ENCODE results near the gene FRYL.
"Not testable (repeated sequence)": the region's sequence is repeated elsewhere in the genome, so short reads cannot be mapped to it uniquely, and the experiment has no call there.

Gene FRYL

DNA sequence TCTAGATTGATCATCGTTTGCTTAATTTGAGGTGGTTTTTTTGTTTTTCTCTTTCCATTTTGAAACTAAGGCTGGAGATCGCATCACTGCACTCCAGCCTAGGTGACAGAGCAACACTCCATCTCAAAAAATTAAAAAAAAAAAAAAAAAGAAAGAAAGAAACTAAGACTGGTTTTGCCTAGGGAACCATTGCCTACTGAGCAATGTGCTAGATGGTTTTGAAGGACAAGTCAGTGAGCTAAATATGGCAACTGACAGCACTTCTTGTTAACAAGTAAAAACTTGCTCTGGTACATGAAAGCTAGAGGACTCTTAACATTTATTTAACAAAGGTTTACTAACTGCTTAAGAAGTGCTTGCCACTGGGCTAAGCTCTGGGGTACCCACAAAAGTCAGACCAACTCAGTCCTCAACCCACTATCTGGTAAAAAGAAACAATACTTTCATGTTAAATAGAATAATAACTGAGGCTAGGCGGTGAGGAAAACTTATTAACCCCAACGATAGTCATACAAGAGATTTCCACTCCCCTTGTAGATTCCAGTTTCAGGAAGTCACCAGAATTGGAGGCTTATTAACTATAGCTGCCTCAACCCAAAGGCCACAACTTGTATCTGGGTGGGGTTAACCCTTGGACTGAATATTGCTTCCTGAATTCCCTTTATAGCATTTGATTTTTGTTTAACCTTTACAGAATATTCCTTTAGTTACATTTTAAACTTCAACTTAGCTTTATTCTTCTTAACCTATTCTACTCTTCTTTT lies 111.6 kb downstream of the FRYL start:
- peak; percentile 76 for FAIRE-seq
- DNase-seq (ENCODE audit: insufficient read length, low spot score) = no peak

DNA sequence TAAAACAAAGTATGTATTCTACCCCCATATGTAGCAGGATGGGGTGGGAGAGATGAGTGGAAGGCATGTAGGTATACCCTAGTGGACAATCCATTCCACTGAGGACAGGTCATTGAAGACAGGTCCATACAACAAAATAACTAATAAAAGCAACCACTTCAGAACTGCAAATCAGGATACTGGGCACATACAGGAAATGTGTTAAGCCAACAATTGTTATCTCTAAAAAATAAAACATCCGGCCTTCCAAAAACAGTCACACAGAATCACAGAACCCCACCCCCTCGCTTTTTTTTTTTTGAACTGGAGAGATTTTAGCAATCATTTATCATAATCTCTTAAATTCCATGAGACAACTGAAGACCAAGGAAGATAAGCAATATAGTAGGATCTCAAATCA lies 112.9 kb downstream of the FRYL start:
- no peak for DNase-seq (ENCODE audit: insufficient read length, low spot score)
- no peak for FAIRE-seq

DNA sequence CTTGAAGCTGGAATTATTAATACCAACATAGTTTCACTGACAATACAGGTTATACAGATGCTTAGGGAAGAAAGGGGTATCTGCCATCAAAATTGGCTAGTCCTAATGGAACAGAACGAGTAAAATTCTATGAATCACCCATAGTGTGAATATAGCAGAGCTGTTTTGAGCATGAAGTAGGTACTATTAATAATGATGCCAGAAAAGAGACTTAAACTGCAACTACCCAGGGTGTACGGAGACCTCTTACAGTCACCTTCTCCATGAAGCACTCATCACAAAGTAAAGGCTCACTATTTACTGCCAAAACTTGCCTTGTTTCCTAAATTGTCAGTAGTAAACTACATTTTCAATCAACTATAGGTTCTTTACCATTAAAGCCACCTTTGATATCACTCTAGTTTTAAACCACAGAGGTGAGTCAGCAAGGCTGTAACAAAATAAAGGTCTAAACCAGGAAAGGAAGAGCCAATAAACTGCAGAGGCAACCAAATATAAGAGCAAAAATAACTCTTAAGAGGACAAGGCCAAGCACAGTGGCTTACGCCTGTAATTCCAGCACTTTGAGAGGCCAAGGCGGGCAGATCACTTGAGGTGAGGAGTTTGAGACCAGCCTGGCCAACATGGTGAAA lies 114.4 kb downstream of the FRYL start:
- FAIRE-seq = no peak
- no peak for DNase-seq (ENCODE audit: insufficient read length, low spot score)

DNA sequence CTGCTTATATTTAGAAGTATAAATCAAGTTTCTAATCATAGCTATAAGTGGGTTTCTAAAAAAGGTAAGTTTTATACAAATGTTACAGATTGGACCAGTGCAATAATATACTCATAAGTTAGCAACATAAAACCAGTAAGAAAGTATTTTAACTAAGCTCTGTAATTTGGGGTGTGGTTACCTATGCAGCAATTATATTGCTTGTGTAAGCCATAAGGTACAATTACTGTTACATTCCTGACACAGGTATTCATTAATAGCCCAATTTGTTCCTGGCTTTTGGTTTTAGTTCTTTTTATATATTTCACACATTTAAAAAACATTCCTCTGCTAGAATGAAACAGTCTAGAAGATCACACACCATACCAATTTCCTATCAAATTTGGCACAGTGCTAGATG lies 115.1 kb downstream of the FRYL start:
- DNase-seq (ENCODE audit: insufficient read length, low spot score) (no peak), FAIRE-seq (no peak)

DNA sequence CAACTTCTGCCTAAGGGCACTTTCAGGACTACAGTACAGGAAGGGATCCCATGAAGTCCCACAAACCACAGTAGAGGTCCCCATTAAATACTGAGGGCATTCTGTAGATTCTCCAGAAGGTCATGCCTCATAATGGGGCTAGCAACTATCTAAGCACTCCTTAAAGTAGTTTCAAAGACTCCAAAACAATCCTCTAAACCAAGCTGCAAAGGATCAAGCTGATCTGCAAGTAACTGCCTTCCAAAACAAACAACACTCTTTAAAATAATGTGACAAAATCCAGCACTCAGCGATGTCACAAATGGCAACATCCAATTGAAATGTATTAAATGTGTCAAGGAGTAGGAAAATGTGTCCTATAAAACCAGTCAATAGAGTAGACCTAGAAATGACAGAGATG lies 118.7 kb downstream of the FRYL start:
- DNase-seq (ENCODE audit: insufficient read length, low spot score) = no peak
- no peak for FAIRE-seq

DNA sequence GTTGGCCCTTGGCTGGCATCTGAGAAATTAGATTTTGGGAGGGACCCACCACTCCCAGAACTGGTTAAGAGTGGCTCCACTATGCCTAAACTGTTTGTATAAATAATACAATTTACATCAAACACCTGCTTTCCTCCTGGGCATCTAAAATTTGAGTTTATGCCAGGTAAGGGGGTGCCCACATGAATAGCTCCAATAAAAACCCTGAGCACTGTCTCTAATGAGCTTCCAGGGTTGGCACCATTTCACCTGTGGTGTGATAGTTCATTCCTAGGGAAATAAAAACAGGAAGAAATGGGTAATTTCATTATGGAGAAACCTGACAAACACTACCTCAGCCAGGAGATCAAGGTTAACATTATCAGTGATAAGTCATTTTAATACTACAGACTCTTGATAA lies 119.7 kb downstream of the FRYL start:
- DNase-seq (ENCODE audit: insufficient read length, low spot score) (no peak), FAIRE-seq (no peak)

DNA sequence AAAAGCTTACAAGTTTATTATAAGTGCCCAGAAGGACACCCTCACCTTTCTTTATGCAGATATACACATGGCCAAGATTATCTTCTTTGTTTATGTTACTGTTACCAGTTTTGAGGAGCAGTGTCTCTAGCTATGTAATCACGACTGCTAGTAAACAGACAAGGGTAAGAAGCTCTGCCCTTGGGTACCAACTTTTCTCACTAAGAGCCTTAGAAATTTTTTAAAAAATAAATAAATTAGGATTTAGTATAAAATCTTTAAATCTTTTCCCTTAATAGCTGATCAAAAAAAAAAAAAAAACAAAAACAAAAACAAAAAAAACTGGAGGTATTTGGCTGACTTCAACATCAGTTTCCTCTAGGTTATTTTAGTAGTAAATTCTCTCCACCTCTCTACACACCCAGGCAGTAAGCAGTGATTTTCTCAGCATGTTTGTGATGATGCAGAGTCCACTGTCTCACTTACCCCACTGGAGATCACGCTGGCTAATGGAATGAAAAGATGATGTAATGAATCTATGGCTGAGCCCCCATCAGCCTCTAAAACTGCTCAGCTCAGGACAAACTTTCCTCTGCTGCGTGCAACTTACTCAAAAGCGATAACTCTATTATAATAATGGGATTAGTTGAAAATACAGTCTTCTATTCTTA lies 125.9 kb downstream of the FRYL start:
- DNase-seq (ENCODE audit: insufficient read length, low spot score) (no peak), FAIRE-seq (no peak)

DNA sequence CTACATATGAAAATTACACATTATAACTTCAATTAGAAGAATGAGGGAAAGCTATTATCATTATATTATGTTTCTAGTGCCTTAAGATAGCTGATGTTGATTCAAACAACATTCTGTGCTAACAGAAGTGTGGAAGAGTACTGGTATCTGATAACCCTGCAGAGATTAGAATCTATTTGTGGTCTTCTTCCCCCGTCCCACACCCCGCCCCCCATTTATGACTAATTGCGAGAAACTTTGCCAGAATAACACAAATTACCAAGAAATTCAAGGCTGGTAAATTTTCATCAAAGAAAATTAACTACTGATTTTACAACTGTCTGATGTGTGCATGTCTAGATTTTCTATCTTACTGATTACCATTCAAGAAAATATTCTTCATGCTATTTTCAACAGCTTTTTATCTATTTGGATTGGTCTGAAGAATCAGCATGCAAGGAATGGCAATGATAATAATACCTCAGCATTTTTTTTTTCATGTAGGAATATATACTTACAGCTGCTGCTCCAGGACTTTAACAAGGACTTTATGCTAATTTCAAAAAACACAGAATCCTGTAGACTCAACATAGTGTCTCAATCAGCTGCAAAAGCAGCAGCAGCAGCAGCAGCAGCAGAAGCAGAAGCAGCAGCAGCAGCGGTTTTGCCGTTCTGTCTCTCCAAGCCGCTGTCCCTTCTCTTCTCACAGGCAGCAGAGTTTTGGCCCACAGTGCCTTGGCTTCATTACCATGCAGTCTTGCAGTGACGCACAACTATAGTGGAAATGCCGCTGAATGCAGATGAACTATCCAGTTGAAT lies 126.7 kb downstream of the FRYL start:
- DNase-seq (ENCODE audit: insufficient read length, low spot score) = no peak
- no peak for FAIRE-seq

DNA sequence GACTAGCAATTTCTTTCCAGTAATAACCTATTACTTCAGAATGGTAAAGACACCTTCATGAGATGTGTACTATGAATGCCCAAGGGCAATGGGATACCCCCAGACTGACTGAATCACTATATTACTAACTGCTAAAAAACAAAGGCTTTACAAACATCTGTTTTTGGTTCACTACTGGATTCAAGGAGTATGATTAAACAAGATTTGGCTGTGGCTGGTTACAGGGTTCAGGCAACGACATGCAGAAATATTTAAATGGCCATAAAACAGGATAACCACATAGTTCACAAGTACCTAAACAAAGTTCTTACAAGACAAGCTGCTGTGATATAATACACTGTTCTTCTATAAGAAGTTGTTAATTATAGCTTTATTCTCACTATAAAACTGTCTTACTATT lies 128.2 kb downstream of the FRYL start:
- FAIRE-seq (no peak), DNase-seq (ENCODE audit: insufficient read length, low spot score) (no peak)

DNA sequence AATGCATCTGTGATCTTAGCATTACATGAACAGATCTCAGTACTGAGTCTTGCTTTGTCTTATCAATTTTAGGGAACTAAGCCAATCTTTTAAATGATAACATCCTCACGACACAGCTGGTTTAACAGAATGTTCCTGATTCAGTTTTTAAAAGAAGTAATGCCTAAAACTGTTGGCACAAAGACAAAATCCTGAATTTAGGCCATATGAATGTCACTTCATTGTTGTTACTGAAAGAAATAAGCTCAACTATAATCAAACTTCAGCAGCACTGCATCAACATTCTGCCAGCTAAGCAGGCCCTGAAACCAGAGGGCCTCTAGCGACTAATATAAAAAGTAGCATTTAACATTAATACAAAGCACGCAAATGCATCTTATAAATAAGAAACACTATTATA lies 130.6 kb downstream of the FRYL start:
- FAIRE-seq (no peak), DNase-seq (ENCODE audit: insufficient read length, low spot score) (no peak)

DNA sequence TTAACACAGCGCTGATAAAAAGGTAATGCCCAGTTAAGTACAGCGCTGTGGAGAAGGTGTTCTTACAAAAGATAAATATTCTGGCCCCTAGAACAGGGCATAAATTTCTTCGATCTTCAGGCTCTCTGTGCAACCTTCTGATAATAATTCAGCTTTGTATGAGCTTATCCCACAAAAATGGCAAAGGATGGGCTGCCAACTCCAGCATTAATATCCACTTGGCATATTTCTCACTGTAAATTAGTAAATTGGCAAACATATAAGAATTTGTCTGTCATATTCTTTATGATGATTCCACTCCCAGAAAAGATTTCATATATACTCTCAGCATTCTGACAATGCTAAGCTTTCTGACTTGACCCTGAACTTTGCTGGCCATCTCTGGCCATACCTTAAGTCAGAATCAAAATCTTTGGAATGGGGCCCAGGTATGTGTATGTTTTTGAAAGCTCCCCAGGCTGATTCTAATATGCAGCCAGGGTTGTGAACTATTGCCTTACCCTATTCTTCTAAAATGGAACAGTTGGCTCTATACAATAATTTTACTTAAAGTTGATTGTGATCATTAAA lies 134.8 kb downstream of the FRYL start:
- FAIRE-seq (no peak), DNase-seq (ENCODE audit: insufficient read length, low spot score) (no peak)

DNA sequence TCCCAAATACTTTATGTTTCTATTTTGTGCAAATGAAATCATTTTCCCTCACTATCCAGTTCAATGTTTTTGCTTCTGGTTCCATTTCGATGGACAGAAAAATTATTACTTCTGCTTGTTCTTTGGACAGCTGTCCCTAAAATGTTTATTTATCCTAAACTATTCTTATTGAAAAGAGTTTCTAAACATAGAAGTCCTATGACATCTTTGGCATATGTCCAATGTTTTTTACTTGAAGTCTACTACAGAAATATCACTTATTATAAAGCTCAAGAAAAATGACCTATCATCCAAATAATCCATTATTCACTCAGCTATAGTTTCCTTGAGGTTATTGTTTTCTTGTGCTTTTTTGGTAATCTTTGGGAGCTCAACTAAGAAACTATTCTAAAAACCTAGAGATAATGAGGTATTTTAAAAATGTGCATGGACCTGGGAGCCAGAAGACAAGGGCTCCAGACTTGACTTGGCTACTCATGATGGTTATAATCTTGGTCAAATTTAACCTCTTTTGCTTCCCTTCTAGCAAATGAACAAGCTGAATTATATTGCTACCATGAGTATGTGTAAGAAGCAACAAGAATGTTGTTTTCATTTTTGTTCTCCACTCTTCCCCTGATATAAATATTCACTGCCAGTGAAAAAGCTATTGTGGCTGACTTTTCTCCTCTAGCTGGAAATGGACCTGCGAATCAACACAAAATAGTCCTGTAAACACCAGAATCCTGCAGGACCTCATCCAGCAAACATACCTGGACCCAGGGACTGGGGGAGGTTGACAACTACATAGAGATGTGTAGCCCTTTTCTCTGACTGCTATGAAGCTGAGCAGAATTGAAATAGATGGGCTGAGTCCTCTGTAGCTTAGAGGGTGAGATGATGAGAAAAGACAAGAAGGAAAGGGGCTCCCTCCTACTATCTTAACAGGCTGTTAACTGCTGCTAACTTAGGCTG lies 137.4 kb downstream of the FRYL start:
- no peak for DNase-seq (ENCODE audit: insufficient read length, low spot score)
- no peak for FAIRE-seq

DNA sequence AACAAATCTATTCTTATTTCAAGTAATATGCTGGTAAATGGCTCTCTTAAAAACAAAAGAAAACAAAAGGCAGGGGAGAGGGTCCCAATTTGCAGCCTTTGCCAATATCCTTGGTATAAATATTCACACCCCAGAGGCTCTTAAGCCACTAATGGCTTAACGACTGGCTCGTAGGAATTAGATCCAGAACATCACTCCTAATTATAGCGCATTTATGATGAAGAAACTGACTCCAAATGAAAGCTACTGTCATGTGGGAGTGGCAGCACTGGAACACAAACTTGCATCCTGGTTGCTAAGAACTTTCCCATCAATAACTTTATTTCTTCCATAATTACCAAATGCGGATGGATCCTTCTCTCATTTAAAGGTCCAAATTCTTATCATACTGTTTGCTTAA lies 138.7 kb downstream of the FRYL start:
- peak; percentile 45 for FAIRE-seq
- DNase-seq (ENCODE audit: insufficient read length, low spot score) = no peak

DNA sequence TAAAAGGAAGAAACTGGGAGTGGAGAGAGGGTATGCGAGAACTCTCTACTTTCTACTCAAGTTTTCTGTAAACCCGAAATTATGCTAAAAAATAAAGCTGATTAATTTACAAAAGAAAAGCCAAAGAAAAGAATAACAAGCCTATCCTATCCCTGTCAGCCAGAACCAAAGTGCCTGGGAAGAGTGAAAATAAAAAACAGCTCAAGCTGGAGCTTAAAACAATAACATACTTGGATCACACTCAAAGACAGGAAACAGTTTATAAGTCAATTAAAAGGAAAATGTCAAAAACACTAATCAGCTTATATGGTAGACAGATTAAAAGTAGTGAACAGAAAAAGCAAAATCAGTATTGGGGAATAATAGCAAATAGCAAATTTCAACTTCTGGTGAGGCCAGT lies 139.4 kb downstream of the FRYL start:
- DNase-seq (ENCODE audit: insufficient read length, low spot score) (no peak), FAIRE-seq (no peak)

DNA sequence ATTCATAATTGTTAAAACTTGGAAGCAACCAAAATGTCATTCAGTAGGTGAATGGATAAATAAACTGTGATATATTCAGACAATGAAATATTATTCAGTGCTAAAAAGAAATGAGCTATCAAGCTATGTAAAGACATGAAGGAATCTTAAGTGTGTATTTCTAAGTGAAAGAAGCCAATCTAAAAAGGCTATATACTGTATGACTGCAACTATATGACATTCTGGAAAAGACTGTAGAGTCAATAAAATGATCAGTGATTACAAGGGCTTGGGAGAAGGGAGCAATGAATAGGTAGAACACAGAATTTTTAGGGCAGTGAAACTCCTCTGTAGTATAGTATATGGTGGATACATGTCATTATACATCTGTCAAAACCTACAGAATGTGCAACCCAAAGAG lies 139.9 kb downstream of the FRYL start:
- FAIRE-seq (no peak), DNase-seq (ENCODE audit: insufficient read length, low spot score) (no peak)

DNA sequence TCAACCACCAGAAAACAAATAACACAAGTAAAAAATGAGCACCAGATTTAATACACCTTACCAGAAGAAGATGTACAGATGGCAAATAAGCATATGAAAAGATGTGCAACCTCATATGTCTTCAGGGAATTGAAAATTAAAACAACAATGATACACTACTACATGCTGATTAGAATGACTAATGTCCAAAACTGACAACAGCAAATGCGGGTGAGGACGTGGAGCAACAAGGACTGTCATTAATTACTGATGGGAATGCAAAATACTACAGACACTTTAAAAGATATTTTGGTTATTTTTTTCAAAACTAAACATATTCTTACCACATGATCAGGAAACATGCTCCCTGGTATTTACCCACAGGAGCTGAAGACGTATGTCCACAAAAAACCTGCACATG lies 140.3 kb downstream of the FRYL start:
- FAIRE-seq (no peak), DNase-seq (ENCODE audit: insufficient read length, low spot score) (no peak)

DNA sequence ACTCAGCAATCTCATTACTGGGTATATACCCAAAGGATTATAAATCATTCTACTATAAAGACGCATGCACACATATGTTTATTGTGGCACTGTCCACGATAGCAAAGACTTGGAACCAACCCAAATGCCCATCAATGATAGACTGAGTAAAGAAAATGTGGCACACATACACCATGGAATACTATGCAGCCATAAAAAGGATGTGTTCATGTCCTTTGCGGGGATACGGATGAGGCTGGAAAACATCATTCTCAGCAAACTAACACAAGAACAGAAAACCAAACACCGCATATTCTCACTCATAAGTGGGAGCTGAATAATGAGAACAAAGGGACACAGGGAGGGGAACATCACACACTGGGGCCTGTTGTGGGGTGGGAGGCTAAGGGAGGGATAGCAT lies 141.5 kb downstream of the FRYL start:
- not testable (repeated sequence) for DNase-seq (ENCODE audit: insufficient read length, low spot score); FAIRE-seq

DNA sequence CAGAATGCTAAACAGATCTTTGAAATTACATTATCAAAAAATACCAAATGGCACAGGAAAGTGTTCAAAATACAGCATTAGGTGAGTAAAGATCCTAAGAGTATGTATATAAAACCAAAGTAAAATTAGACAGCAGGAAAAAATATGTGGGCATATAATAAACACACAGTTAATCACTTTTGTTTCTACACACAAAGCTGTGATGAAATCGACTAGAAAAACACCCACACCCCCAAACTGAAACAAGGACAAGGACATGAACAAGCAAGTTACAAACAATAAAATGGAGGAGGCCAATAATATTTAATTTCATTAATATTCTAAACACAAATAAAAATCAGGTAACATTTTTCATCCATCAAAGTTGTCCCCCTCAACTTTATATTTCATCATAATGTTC lies 143.2 kb downstream of the FRYL start:
- no peak for DNase-seq (ENCODE audit: insufficient read length, low spot score)
- FAIRE-seq = no peak

DNA sequence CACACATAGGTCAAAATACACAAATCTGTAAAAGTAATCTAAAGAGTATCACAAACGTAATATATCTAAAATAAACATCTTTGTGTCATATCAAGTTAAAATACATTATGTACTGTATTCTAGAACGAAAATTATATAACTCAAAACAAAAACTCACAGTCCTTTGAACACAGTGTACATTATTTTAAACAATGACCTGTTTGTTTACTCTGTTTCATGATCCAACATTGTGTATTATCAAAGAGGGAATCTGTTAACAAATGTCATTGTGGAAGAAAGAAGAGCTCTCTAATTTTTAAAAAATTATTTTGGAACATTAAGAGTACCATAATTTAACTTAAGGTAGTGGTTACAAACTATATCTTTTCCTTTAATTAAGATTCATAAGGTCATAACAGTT lies 144.1 kb downstream of the FRYL start:
- DNase-seq (ENCODE audit: insufficient read length, low spot score) (no peak), FAIRE-seq (peak; percentile 64)

DNA sequence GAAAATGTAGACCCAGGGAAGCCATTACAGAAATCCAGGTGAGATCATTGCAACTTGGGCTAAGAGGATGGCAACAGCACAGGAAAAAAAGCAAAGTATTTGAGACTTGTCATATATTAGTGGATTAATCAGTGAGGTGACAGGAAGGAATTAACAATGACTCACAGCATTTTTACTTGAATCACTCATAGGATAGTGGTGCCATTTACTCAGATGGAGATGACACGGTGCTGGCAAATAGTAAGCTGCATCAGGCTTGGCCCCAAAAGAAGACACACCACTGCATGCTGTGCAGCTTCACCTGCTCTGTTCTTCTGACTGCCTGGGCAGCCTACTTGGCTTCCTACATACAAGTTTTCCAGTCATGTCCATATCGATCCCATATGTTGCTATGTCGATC lies 144.8 kb downstream of the FRYL start:
- DNase-seq (ENCODE audit: insufficient read length, low spot score) (no peak), FAIRE-seq (peak; percentile 62)
